Trophoblast cell (in vitro differentiated cells and primary cell): Measurements from ENCODE around the gene ZC3H6.

Experiments used
- DNase-seq, 2 donors: peaks; one replicate each; pipeline ENCODE4 v3.0.0-alpha.2; 2016
- H2AFZ ChIP-seq: 2 replicates; pipeline ENCODE4 v1.6.1; 2013; ENCODE audit warnings: low read length, moderate library complexity, mild to moderate bottlenecking; ENCODE audit not compliant: insufficient read depth, poor library complexity
- H2AK5ac ChIP-seq: 2 replicates; pipeline ENCODE4 v1.6.1; 2013; ENCODE audit warnings: mild to moderate bottlenecking, low read length
- H2BK120ac ChIP-seq: 2 replicates; pipeline ENCODE4 v1.6.1; 2013; ENCODE audit warnings: low read length, mild to moderate bottlenecking, moderate library complexity; ENCODE audit not compliant: insufficient read depth, poor library complexity
- H2BK12ac ChIP-seq: 2 replicates; pipeline ENCODE4 v1.6.1; 2013; ENCODE audit warnings: mild to moderate bottlenecking, low read length, moderate library complexity
- H2BK5ac ChIP-seq: 2 replicates; pipeline ENCODE4 v1.6.1; 2013; ENCODE audit warnings: low read length, low read depth, moderate library complexity, mild to moderate bottlenecking; ENCODE audit not compliant: poor library complexity
- H3K14ac ChIP-seq: 2 replicates; pipeline ENCODE4 v1.6.1; 2013; ENCODE audit warnings: mild to moderate bottlenecking, low read length
- H3K18ac ChIP-seq: 2 replicates; pipeline ENCODE4 v1.6.1; 2013; ENCODE audit warnings: mild to moderate bottlenecking, low read length
- H3K23ac ChIP-seq: 2 replicates; pipeline ENCODE4 v1.6.1; 2013; ENCODE audit warnings: low read length
- H3K27ac ChIP-seq: 2 replicates; pipeline ENCODE4 v1.5.1; 2013; ENCODE audit warnings: low read depth, mild to moderate bottlenecking, inconsistent platforms, low read length, moderate library complexity
- H3K27me3 ChIP-seq: 2 replicates; pipeline ENCODE4 v1.6.1; 2013; ENCODE audit warnings: inconsistent platforms, mild to moderate bottlenecking, low read length, moderate library complexity; ENCODE audit not compliant: insufficient read depth
- H3K36me3 ChIP-seq, 2 experiments: 1 replicate in 1 of 2; 2 replicates in 1 of 2; pipeline ENCODE4 v1.6.1; 2013; ENCODE audit warnings: low read length in 2 of 2, mild to moderate bottlenecking in 2 of 2, moderate library complexity in 1 of 2; ENCODE audit not compliant: insufficient read depth in 2 of 2, control insufficient read depth in 1 of 2
- H3K4ac ChIP-seq: 2 replicates; pipeline ENCODE4 v1.6.1; 2013; ENCODE audit warnings: low read depth, mild to moderate bottlenecking, low read length, moderate library complexity
- H3K4me1 ChIP-seq, 2 experiments: 1 replicate in 1 of 2; 2 replicates in 1 of 2; pipeline ENCODE4 v1.6.1; 2013; ENCODE audit warnings: low read length in 2 of 2, mild to moderate bottlenecking in 2 of 2, moderate library complexity in 1 of 2; ENCODE audit not compliant: insufficient read depth in 2 of 2, control insufficient read depth in 1 of 2
- H3K4me2 ChIP-seq: 2 replicates; pipeline ENCODE4 v1.6.1; 2013; ENCODE audit warnings: inconsistent platforms, mild to moderate bottlenecking, low read length, moderate library complexity
- H3K4me3 ChIP-seq: 2 replicates; pipeline ENCODE4 v1.5.1; 2013; ENCODE audit warnings: mild to moderate bottlenecking, low read depth, low read length, inconsistent platforms
- H3K79me1 ChIP-seq: one replicate; pipeline ENCODE4 v1.6.1; 2013; ENCODE audit warnings: low read length
- H3K79me2 ChIP-seq: 2 replicates; pipeline ENCODE4 v1.6.1; 2013; ENCODE audit warnings: low read length, mild to moderate bottlenecking; ENCODE audit not compliant: control insufficient read depth, insufficient read depth, poor library complexity
- H3K9ac ChIP-seq: 2 replicates; pipeline ENCODE4 v1.6.1; 2013; ENCODE audit warnings: mild to moderate bottlenecking, low read length
- H3K9me3 ChIP-seq: 2 replicates; pipeline ENCODE4 v1.6.1; 2013; ENCODE audit warnings: low read depth, mild to moderate bottlenecking, control low read depth, inconsistent platforms, low read length; ENCODE audit not compliant: insufficient read depth
- H4K12ac ChIP-seq: 2 replicates; pipeline ENCODE4 v1.6.1; 2013; ENCODE audit warnings: low read depth, mild to moderate bottlenecking, low read length, moderate library complexity
- H4K8ac ChIP-seq: 2 replicates; pipeline ENCODE4 v1.6.1; 2013; ENCODE audit warnings: low read depth, mild to moderate bottlenecking, low read length, moderate library complexity
- H4K91ac ChIP-seq: one replicate; pipeline ENCODE4 v1.6.1; 2013; ENCODE audit warnings: low read depth, mild to moderate bottlenecking, low read length, moderate library complexity
- WGBS: extraction: QIAGEN DNeasy Blood & Tissue Kit; methylation state at CpG from one replicate; pipeline ENCODE4 v1.1.7; 2013; ENCODE audit warnings: missing lambda C conversion rate; ENCODE audit not compliant: insufficient read length, insufficient coverage; ENCODE audit errors: extremely low coverage; 5-methylcytosine and 5-hydroxymethylcytosine counted together

The ZC3H6 gene

GRCh38 chr2:112317303-112318158 lies 42.1 kb downstream of the ZC3H6 start:
- Histone ChIP-seq H3K9ac (no peak overlapping the region), H4K8ac (no peak overlapping the region), H4K12ac (no peak overlapping the region)

GRCh38 chr2:112318515-112318914 lies 43.1 kb downstream of the ZC3H6 start:
- DNase-seq = no peak

More at GRCh38 chr2:112317303-112318158, 42.1 kb downstream of the ZC3H6 start:
- no peak overlapping the region for H3K27ac ChIP-seq
- H2AK5ac ChIP-seq = no peak overlapping the region
- WGBS = 100% methylated on average over 1 of the region's 5 CpGs
- H3K4ac ChIP-seq = no peak overlapping the region
- no peak overlapping the region for H3K23ac ChIP-seq
- H2BK5ac ChIP-seq = no peak overlapping the region
- no peaks in the 10 kb centered on the region for H3K79me2 ChIP-seq
- H3K9me3 ChIP-seq = no peaks in the 10 kb centered on the region
- H3K36me3 ChIP-seq = no peaks in the 10 kb centered on the region
- H3K14ac ChIP-seq = no peak overlapping the region
- H2BK12ac ChIP-seq = no peak overlapping the region
- no peak overlapping the region for H3K18ac ChIP-seq
- H3K4me3 ChIP-seq = no peak overlapping the region
- H3K27me3 ChIP-seq = no peaks in the 10 kb centered on the region
- no peak overlapping the region for H3K4me2 ChIP-seq
- H3K79me1 ChIP-seq = no peaks in the 10 kb centered on the region
- H4K91ac ChIP-seq = no peak overlapping the region
- no peaks in the 10 kb centered on the region for H3K4me1 ChIP-seq
- DNase-seq = no peak
- H2AFZ ChIP-seq = no peak overlapping the region
- H2BK120ac ChIP-seq = no peak overlapping the region

GRCh38 chr2:112321375-112322320 lies 46.3 kb downstream of the ZC3H6 start:
- Histone ChIP-seq H2BK120ac (no peak overlapping the region), H3K79me2 (no peaks in the 10 kb centered on the region), H3K23ac (no peak overlapping the region), H3K14ac (no peak overlapping the region), H4K12ac (no peak overlapping the region), H3K36me3 (peaks cover 3 to 5% of the 10 kb centered on the region in 2 experiments), H3K27ac (no peak overlapping the region), H4K91ac (no peak overlapping the region), H4K8ac (no peak overlapping the region), H3K4me2 (no peak overlapping the region), H3K18ac (no peak overlapping the region), H2BK5ac (no peak overlapping the region), H3K27me3 (no peaks in the 10 kb centered on the region), H2BK12ac (no peak overlapping the region), H3K79me1 (no peaks in the 10 kb centered on the region), H3K9ac (no peak overlapping the region), H3K9me3 (no peaks in the 10 kb centered on the region), H3K4ac (no peak overlapping the region), H2AFZ (no peak overlapping the region), H3K4me3 (no peak overlapping the region), H3K4me1 (no peaks in the 10 kb centered on the region), H2AK5ac (no peak overlapping the region)
- DNase-seq = no peak
- 75% methylated on average over 1 of the region's 3 CpGs for WGBS

More at GRCh38 chr2:112318515-112318914, 43.1 kb downstream of the ZC3H6 start:
- Histone ChIP-seq H2BK5ac (no peak overlapping the region), H3K4me1 (no peaks in the 10 kb centered on the region), H3K14ac (no peak overlapping the region), H3K36me3 (peaks cover 0 to 1% of the 10 kb centered on the region in 2 experiments), H3K9me3 (no peaks in the 10 kb centered on the region), H4K91ac (no peak overlapping the region), H2BK120ac (no peak overlapping the region), H4K12ac (no peak overlapping the region), H3K23ac (no peak overlapping the region), H3K4me3 (no peak overlapping the region), H3K79me2 (no peaks in the 10 kb centered on the region), H2AFZ (no peak overlapping the region), H3K4me2 (no peak overlapping the region), H4K8ac (no peak overlapping the region), H2BK12ac (no peak overlapping the region), H3K18ac (no peak overlapping the region), H2AK5ac (no peak overlapping the region), H3K4ac (no peak overlapping the region), H3K27ac (no peak overlapping the region), H3K79me1 (no peaks in the 10 kb centered on the region), H3K27me3 (no peaks in the 10 kb centered on the region), H3K9ac (no peak overlapping the region)
- no CpG with 5 or more reads among the region's 3 CpGs for WGBS

GRCh38 chr2:112322919-112323318 lies 47.5 kb downstream of the ZC3H6 start:
- Histone ChIP-seq H3K4me3 (no peak overlapping the region), H3K27ac (no peak overlapping the region), H2AK5ac (no peak overlapping the region), H3K36me3 (peaks cover 5 to 7% of the 10 kb centered on the region in 2 experiments), H3K14ac (no peak overlapping the region), H4K91ac (no peak overlapping the region), H3K23ac (no peak overlapping the region), H3K9ac (no peak overlapping the region), H3K79me2 (no peaks in the 10 kb centered on the region), H2BK5ac (no peak overlapping the region), H2BK12ac (no peak overlapping the region), H3K79me1 (no peaks in the 10 kb centered on the region), H4K12ac (no peak overlapping the region), H3K27me3 (no peaks in the 10 kb centered on the region), H2AFZ (no peak overlapping the region), H4K8ac (no peak overlapping the region), H2BK120ac (no peak overlapping the region), H3K4me1 (no peaks in the 10 kb centered on the region), H3K9me3 (no peaks in the 10 kb centered on the region), H3K4me2 (no peak overlapping the region), H3K18ac (no peak overlapping the region), H3K4ac (no peak overlapping the region)
- DNase-seq = no peak
- no CpG with 5 or more reads among the region's 3 CpGs for WGBS
